ENCODE data around the gene DNAH6.

DNAH6 gene

GRCh38 chr2:84849271-84849952 is 333.1 kb downstream of the DNAH6 start:
- no peak for DNase-seq (ENCODE audit: extremely low read depth, insufficient read length)

DNA sequence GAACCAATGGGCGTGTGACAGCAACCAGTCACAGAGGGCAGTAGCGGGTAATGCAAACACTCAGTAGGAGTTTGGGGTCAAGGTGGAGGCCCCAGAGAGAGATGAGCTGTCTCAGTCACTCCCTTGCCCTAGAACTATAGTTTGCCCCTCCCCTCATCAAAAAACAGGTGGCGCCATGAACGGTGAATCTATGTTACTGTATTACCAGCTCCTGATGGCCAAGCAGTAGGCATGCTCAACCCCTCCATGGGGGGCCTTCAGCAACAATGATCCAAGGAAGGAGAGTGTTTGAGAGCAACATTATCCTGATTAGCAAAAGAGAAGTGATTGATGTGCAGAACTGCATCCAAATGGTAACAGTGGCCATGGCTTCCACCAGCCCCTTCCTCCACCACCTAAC is 334.2 kb downstream of the DNAH6 start:
- TF ChIP-seq, protein P1, sequence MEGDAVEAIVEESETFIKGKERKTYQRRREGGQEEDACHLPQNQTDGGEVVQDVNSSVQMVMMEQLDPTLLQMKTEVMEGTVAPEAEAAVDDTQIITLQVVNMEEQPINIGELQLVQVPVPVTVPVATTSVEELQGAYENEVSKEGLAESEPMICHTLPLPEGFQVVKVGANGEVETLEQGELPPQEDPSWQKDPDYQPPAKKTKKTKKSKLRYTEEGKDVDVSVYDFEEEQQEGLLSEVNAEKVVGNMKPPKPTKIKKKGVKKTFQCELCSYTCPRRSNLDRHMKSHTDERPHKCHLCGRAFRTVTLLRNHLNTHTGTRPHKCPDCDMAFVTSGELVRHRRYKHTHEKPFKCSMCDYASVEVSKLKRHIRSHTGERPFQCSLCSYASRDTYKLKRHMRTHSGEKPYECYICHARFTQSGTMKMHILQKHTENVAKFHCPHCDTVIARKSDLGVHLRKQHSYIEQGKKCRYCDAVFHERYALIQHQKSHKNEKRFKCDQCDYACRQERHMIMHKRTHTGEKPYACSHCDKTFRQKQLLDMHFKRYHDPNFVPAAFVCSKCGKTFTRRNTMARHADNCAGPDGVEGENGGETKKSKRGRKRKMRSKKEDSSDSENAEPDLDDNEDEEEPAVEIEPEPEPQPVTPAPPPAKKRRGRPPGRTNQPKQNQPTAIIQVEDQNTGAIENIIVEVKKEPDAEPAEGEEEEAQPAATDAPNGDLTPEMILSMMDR (IDR thresholded peaks at IDR 0.05; ENCODE audit: insufficient read depth, low read length, poor library complexity, severe bottlenecking) = no peak
- DNase-seq (ENCODE audit: extremely low read depth, insufficient read length) = no peak
- no peaks in the 10 kb centered on the region; the same call in 1 of the 2 replicates for H3K27me3 ChIP-seq (replicated peaks; ENCODE audit: control insufficient read depth, insufficient read depth, low read length)
- H3K36me3 ChIP-seq (ENCODE audit: control insufficient read depth, insufficient read depth, low read length) = no peaks in the 10 kb centered on the region
- no peak overlapping the region for H3K4me3 ChIP-seq (replicated peaks; ENCODE audit: low read depth, low read length)

More at GRCh38 chr2:84849271-84849952, 333.1 kb downstream of the DNAH6 start:
- no peaks in the 10 kb centered on the region for H3K36me3 ChIP-seq (ENCODE audit: control insufficient read depth, insufficient read depth, low read length)
- H3K27me3 ChIP-seq (replicated peaks; ENCODE audit: control insufficient read depth, insufficient read depth, low read length) = no peaks in the 10 kb centered on the region; the same call in none of the 2 replicates
- H3K4me3 ChIP-seq (replicated peaks; ENCODE audit: low read depth, low read length) = no peak overlapping the region
- TF ChIP-seq, protein P1 (IDR thresholded peaks at IDR 0.05; ENCODE audit: insufficient read depth, low read length, poor library complexity, severe bottlenecking) = no peak

DNA sequence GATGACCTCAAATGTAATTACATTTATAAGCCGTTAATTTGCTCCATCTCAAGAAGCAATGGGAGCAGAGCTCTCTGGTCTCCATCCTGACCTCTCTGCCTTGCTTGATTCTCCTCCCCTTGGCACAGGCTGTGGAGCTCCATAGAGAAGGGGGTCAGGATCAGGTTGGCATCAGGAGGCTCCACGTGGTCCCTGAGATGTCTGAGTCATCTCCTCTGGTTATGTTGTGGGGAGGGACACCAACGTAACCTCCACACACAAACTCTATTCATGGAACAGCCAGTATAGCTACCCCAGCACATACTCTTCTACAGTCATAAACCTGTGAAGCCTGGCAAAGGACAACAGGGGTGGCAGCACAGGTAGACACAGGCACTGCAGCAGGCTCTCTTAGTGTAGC is 335.6 kb downstream of the DNAH6 start:
- TF ChIP-seq, protein P1 (IDR thresholded peaks at IDR 0.05; ENCODE audit: insufficient read depth, low read length, poor library complexity, severe bottlenecking) = no peak
- no peak overlapping the region for H3K4me3 ChIP-seq (replicated peaks; ENCODE audit: low read depth, low read length)
- H3K27me3 ChIP-seq (replicated peaks; ENCODE audit: control insufficient read depth, insufficient read depth, low read length) = no peaks in the 10 kb centered on the region; the same call in 1 of the 2 replicates
- DNase-seq (ENCODE audit: extremely low read depth, insufficient read length) = no peak
- no peaks in the 10 kb centered on the region for H3K36me3 ChIP-seq (ENCODE audit: control insufficient read depth, insufficient read depth, low read length)

- Histone ChIP-seq H3K27me3 (replicated peaks; ENCODE audit: control insufficient read depth, insufficient read depth, low read length) (no peaks in the 10 kb centered on the region; the same call in 1 of the 2 replicates), H3K4me3 (replicated peaks; ENCODE audit: low read depth, low read length) (no peak overlapping the region), H3K36me3 (ENCODE audit: control insufficient read depth, insufficient read depth, low read length) (no peaks in the 10 kb centered on the region)
- DNase-seq (ENCODE audit: extremely low read depth, insufficient read length) = no peak
- TF ChIP-seq, protein P1 (IDR thresholded peaks at IDR 0.05; ENCODE audit: insufficient read depth, low read length, poor library complexity, severe bottlenecking) = no peak
Observed at GRCh38 chr2:84854850-84855249, 338.6 kb downstream of the DNAH6 start.

DNA sequence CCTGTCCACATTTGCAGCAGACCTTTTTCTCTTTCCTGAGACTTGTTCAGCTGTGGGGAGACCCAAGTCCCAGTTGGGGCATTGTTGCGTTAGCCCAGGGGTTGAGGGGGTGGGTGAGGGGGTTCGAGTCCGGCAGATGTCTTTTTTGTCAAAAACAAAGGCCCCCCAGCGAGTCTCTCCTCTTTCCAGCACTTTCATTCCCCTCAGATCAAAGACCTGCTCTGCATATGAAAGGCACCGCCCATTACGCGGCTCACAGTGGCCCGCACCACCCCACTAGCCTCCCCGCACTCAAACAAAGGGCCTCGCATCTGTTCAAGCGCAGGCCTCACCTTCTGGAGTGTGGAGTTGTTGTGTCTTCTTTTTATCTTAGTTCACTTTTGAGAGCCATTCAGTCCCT is 339.4 kb downstream of the DNAH6 start:
- DNase-seq (ENCODE audit: extremely low read depth, insufficient read length) = no peak
- H3K4me3 ChIP-seq (replicated peaks; ENCODE audit: low read depth, low read length) = no peak overlapping the region
- no peaks in the 10 kb centered on the region for H3K36me3 ChIP-seq (ENCODE audit: control insufficient read depth, insufficient read depth, low read length)
- TF ChIP-seq, protein P1 (IDR thresholded peaks at IDR 0.05; ENCODE audit: insufficient read depth, low read length, poor library complexity, severe bottlenecking) = no peak
- no peaks in the 10 kb centered on the region; the same call in 1 of the 2 replicates for H3K27me3 ChIP-seq (replicated peaks; ENCODE audit: control insufficient read depth, insufficient read depth, low read length)

All from GM06990 (cell line).